Stimulated activated CD4-positive, alpha-beta T cell treated with anti-CD3 and anti-CD28 coated beads, Interleukin-1b, Interleukin-23, amount 100 ng/mL, for 4 hours (primary cell): Measurements from ENCODE around the gene CHCHD6.

Source experiments
- DNase-seq, 2 donors: peaks; one replicate each; pipeline ENCODE4 v3.0.0-alpha.2; 2020; ENCODE audit warnings: low read depth in 2 of 2

Gene CHCHD6

GRCh38 chr3:126979046-126979628, 275.1 kb downstream of the CHCHD6 start:
- no peak for DNase-seq

GRCh38 chr3:126980266-126980811, 276.3 kb downstream of the CHCHD6 start:
- no peak for DNase-seq

GRCh38 chr3:126982126-126982470, 278.1 kb downstream of the CHCHD6 start:
- DNase-seq, result peak; percentile 56

- DNase-seq, result peak; percentile 81
Observed at GRCh38 chr3:126982471-126983175, 278.6 kb downstream of the CHCHD6 start, which contains the start of gene PLXNA1. PLXNA1 (plus strand) TSS chr3:126983115; CDS start chr3:126988594, 5,479 bp downstream.

- DNase-seq, result no peak
Observed at GRCh38 chr3:126983276-126983652, 279.2 kb downstream of the CHCHD6 start.

- DNase-seq, result peak in 1 of 2 donors; percentile 21
Observed at GRCh38 chr3:126983653-126984390, 279.8 kb downstream of the CHCHD6 start.

- DNase-seq, result no peak
Observed at GRCh38 chr3:126984391-126985131, 280.5 kb downstream of the CHCHD6 start.

GRCh38 chr3:126985132-126985985, 281.3 kb downstream of the CHCHD6 start:
- DNase-seq, result no peak

GRCh38 chr3:126986001-126986400, 282.0 kb downstream of the CHCHD6 start:
- no peak for DNase-seq

- DNase-seq, result no peak
Observed at GRCh38 chr3:126987129-126987528, 283.1 kb downstream of the CHCHD6 start.

GRCh38 chr3:126987596-126987995, 283.6 kb downstream of the CHCHD6 start:
- DNase-seq, result no peak

- no peak for DNase-seq
Observed at GRCh38 chr3:126988451-126989021, 284.5 kb downstream of the CHCHD6 start.

- DNase-seq, result no peak
Observed at GRCh38 chr3:126989316-126990023, 285.4 kb downstream of the CHCHD6 start.

- DNase-seq, result no peak
Observed at GRCh38 chr3:126990024-126990700, 286.1 kb downstream of the CHCHD6 start.

GRCh38 chr3:126990890-126991289, 286.9 kb downstream of the CHCHD6 start:
- DNase-seq, result no peak

GRCh38 chr3:126991366-126992200, 287.5 kb downstream of the CHCHD6 start:
- no peak for DNase-seq

- DNase-seq, result no peak
Observed at GRCh38 chr3:126992216-126992615, 288.2 kb downstream of the CHCHD6 start.

- DNase-seq, result no peak
Observed at GRCh38 chr3:126992776-126993175, 288.7 kb downstream of the CHCHD6 start.
